GM12874 (cell line): ENCODE data around the gene ARL8B.

Experiments used
- TF ChIP-seq, protein P1 (sequence below): IDR thresholded peaks from 2 replicates; pipeline ENCODE4 v1.5.1; 2011; ENCODE audit warnings: low read depth, mild to moderate bottlenecking, control low read depth, low read length, moderate library complexity; ENCODE audit not compliant: insufficient read depth

The ARL8B gene

DNA sequence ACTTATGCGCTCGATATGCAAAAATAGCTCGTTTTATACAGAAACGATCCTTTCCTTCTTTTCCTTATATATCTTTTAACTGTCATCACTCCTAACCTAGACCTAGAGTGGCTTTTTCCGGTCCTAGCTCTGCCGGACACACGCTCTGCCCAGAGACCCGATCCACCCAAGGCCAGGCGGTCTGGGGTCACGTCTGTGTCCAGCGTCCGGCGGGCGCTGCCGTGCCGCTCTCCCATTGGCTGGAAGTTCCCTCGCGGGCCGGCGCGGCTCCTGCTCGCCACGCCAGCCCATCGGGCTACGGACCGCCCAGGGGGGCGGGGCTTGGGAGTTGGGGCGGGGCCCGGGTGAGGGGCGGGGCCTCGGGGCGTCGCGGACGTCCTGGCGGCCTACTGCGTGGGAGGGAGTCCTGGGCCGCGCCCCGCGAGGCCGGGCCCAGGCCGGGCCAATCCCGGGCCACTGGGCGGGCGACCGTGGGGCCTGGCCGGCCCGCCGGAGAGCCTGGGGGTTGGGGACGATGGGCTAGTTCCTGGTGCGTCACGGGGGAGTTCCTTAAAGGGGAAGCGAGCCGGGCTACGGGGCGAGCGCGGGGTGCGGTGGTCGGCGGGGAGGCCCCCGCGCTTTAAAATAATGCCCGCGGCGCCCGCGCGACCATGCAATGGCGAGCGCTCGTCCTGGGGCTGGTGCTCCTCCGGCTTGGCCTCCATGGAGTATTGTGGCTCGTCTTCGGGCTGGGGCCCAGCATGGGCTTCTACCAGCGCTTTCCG lies 65.2 kb downstream of the ARL8B start, which contains the start of gene EDEM1:
Gene EDEM1 (plus strand): TSS at position 552 of the 764 bp plus-strand sequence. CDS start 99 bp downstream, at position 651.
- TF ChIP-seq, protein P1, sequence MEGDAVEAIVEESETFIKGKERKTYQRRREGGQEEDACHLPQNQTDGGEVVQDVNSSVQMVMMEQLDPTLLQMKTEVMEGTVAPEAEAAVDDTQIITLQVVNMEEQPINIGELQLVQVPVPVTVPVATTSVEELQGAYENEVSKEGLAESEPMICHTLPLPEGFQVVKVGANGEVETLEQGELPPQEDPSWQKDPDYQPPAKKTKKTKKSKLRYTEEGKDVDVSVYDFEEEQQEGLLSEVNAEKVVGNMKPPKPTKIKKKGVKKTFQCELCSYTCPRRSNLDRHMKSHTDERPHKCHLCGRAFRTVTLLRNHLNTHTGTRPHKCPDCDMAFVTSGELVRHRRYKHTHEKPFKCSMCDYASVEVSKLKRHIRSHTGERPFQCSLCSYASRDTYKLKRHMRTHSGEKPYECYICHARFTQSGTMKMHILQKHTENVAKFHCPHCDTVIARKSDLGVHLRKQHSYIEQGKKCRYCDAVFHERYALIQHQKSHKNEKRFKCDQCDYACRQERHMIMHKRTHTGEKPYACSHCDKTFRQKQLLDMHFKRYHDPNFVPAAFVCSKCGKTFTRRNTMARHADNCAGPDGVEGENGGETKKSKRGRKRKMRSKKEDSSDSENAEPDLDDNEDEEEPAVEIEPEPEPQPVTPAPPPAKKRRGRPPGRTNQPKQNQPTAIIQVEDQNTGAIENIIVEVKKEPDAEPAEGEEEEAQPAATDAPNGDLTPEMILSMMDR: no peak

DNA sequence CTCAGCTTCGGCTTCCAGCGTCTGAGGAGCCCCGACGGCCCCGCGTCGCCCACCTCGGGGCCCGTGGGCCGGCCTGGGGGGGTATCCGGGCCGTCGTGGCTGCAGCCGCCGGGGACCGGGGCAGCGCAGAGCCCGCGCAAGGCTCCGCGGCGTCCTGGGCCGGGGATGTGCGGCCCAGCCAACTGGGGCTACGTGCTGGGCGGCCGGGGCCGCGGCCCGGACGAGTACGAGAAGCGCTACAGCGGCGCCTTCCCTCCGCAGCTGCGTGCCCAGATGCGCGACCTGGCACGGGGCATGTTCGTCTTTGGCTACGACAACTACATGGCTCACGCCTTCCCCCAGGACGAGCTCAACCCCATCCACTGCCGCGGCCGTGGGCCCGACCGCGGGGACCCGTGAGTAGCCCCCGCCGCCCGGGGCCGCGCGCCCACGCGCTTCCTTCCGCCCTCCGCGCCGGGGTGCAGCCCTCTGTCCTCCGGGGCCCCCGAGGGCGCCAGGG lies 65.9 kb downstream of the ARL8B start:
- TF ChIP-seq, protein P1: no peak

DNA sequence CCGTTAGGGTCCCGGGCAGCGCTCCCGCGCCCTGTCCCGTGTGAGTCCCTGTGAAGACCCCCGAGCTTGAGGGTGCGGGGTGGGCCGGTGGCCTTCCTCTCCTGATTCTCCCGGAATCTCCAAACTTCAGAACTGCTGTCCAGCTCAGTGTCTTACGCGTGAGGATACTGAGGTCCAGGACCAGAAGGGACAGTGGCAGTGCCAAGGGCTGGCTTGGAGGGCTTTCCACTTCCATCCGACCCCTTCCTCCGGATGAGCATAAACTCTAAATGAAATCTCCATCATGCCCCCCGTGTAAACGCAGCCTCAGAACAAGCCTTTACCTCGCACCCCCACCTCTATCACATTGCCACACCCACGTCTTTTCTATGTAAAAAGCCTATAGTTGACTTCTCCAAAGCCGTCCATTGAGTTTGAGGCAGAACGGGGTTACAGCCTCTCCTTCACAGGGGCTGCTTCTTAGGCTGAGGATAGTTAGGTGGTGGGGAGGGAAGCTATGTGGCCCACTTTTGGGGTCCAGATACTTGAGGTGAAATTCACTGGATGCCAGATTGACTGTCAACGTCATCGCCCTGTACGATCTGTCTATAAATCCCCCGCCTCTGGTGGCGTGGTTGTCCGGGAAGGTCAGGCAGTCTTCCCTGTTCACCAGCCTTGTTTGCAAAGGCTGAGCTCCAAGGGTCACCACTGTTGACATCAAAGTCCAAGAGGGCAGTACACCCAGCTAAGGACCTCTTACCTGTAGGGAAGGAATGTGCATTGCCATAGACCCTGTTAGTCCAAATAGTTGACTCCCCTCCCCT lies 66.5 kb downstream of the ARL8B start:
- TF ChIP-seq, protein P1: no peak

DNA sequence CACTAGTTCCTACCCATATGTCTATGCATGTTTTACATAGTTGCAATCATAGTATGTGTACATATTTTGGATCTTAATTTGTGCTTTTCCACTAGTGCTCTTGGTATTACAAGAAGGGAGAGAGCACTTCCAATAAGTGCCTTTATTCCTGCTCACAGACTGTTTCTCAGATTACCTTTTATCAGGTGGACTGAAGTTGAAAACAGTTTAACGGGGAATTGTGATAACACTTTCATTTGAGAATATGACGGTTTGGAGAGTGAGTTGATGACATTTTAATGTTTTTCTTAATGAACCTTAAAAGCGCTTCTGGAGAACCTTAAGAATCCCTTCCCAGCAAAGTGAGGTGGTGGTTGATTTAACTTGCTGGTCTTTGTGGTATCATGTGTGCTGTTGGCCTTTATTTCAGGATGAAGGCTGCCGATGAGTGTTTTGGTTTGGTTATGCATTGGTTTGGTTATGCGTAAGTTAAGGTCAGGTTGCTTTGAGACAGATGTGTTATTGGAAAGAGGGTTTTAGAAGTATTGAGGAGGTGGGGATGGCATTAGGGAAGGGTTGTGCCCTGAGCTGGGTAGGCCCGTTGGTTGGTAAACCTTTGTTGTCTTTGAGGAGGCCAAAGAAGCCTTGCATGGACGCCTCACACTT lies 68.2 kb downstream of the ARL8B start:
- TF ChIP-seq, protein P1: no peak

DNA sequence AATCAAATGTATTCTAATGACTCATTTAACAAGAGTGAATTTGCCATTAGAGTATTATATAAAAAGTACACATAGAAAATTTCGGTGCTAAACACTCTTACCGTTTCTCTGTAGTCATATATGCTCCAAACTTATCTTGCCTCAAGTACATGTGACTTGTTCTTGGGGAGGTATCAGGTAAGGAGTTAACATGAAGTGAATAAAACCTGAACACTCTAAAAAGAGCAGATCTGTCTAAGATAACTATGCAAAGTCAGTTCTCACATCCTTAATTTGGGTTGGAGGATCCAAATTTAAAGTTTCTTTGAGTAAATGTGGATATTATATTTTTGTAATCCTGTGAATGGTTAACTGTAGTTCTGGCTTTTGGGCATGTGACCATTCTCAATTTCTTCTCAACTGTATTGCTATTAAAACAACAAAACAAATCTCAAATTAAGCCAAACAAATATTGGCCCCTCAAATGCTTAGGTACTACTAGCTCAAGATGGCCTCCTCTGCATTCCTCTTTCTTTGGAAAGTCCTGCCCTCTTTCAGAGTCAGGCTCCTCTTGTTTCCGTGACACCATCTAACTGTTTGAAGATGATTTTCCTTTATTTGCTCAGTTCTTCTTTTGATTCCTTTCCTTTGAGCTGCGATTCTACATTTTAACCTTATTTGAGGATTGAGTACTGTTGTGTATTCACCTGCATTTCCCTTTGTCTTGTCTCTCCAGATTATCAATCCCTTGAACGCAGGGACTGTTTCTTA lies 69.6 kb downstream of the ARL8B start:
- TF ChIP-seq, protein P1: no peak

DNA sequence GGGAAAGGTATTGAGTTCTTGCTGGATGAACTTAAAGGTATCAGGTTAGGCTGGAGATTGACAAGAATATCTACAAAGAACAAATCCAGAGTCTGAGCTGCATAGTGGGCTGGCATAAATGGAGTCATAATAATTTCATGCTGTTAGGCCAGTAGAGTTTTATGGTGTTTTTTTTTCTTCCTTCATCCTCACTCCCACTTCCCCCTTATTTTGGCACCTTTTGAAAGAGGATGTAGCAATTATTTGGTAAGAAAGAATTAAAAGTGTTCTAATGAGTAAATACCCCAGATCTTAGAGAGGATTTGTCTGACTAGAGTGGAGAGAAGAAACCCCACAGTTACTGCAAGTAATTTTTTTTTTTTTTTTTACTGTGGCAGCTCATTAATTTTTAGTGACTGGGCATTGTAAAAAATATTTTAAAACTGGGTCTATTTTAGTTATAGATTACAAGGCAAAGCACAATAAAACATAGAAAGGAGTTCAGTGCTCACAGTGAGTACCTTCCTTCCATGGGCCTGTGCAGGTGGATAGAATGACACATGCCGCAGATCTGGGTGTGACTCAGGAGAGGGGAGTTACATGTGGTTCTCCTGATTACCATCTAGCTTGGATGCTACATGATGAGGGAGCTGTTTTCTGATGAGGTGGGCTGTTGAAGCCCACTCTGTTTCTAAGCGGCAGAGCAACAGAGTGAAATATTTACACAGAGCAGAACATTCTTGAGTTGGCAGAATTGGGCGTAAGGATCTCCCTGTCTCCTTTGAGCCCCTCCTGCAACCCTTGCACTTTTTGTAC lies 70.7 kb downstream of the ARL8B start:
- TF ChIP-seq, protein P1: no peak
